Vagina (tissue), 2 donors: ENCODE results near the gene VIL1. TPM values are rescaled to one million over a fixed set of nuclear protein-coding genes. Genes with fewer than 3 reads are reported as not detected.

ENCODE experiments used
- DNase-seq, 2 donors: peaks; one replicate each; pipeline ENCODE4 v3.0.0-alpha.2; 2017; ENCODE audit errors: extremely low spot score in 2 of 2
- H3K27ac ChIP-seq: fragments of 200-600 bp; sonication (generic); one replicate; pipeline ENCODE4 v1.5.1; 2019
- H3K27me3 ChIP-seq: fragments of 200-600 bp; sonication (generic); one replicate; pipeline ENCODE4 v1.5.1; 2019
- H3K36me3 ChIP-seq, 2 donors: fragments of 200-600 bp; sonication (generic); one replicate each; pipeline ENCODE4 v1.5.1; 2017 to 2019
- H3K4me1 ChIP-seq: fragments of 200-600 bp; sonication (generic); one replicate; pipeline ENCODE4 v1.5.1; 2019
- H3K4me3 ChIP-seq, 2 donors: fragments of 200-600 bp; sonication (generic); 1 replicate in 1 of 2; 2 replicates in 1 of 2; pipeline ENCODE4 v1.5.1; 2016 to 2019
- H3K9me3 ChIP-seq: fragments of 200-600 bp; sonication (generic); one replicate; pipeline ENCODE4 v1.5.1; 2019
- POLR2A ChIP-seq, 2 donors: fragments of 450-650 bp; IDR thresholded peaks; one replicate each; pipeline ENCODE4 v1.6.1; 2017; ENCODE audit warnings: antibody characterized with exemption in 2 of 2, mild to moderate bottlenecking in 2 of 2, moderate library complexity in 2 of 2
- POLR2AphosphoS5 ChIP-seq, 2 donors: sonication (generic); formaldehyde crosslinking; IDR thresholded peaks; one replicate each; pipeline ENCODE4 v1.9.0; 2017; ENCODE audit warnings: antibody characterized with exemption in 2 of 2, mild to moderate bottlenecking in 2 of 2, low read depth in 1 of 2; ENCODE audit not compliant: insufficient read depth in 1 of 2
- intact Hi-C: fragments of 100-400 bp; cut with DNase I; formaldehyde crosslinking; loops from one replicate; pipeline ENCODE4 v1.15.1; 2023
- total RNA-seq: library from RNA; depleted of rRNA; stranded (reverse); fragments of >200 nt; gene quantifications from one replicate; pipeline ENCODE4 v1.2.3, GENCODE V29; 2016
- TF ChIP-seq, protein P1 (sequence below), 3 experiments: fragments of 450-650 bp in 2 of 3; fragments of 200-600 bp in 1 of 3; sonication (generic) in 1 of 3; IDR thresholded peaks; one replicate each; pipeline ENCODE4 v1.5.1; 2017 to 2019; ENCODE audit warnings: antibody characterized with exemption in 3 of 3, mild to moderate bottlenecking in 2 of 3, moderate library complexity in 2 of 3

VIL1 gene
- total RNA-seq, 1 donor from 2014 or later, result not detected

DNA sequence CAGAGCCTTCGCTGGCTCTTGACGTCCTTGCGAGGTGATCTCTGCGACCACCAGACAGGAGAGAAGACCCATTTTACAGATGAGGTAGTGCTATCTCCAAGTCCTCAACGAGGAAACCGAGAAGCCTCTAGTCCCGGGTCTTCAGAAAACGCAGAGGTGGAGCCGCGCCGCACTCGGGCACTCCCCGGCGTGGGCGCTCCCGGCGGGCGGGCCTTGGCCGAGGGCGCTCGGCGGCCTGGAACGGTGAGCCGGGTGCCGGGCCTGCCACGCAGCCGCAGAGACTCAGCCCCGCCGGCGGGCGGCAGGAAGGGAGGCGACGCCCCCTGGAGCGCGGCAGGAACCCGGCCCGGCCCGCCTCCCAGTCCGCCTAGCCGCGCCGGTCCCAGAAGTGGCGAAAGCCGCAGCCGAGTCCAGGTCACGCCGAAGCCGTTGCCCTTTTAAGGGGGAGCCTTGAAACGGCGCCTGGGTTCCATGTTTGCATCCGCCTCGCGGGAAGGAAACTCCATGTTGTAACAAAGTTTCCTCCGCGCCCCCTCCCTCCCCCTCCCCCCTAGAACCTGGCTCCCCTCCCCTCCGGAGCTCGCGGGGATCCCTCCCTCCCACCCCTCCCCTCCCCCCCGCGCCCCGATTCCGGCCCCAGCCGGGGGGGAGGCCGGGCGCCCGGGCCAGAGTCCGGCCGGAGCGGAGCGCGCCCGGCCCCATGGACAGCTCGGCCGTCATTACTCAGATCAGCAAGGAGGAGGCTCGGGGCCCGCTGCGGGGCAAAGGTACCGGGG is 19.3 kb upstream of the VIL1 start, which contains the start of gene CTDSP1:
Gene CTDSP1 (plus strand): TSS at position 478 of the 776 bp plus-strand sequence. CDS start 223 bp downstream, at position 701.
- peak within 1 kb of the TSS; percentile 79 to 90 for H3K4me3 ChIP-seq
- peaks cover 55% of the 10 kb centered on the region for H3K4me1 ChIP-seq
- H3K9me3 ChIP-seq, result no peaks in the 10 kb centered on the region
- TF ChIP-seq POLR2AphosphoS5 (IDR thresholded peaks at IDR 0.05; ENCODE audit: insufficient read depth in 1 of 2, low read depth in 1 of 2), result peak; percentile 72 to 74
- TF ChIP-seq POLR2A (IDR thresholded peaks at IDR 0.05), result peak in 1 of 2 donors; percentile 62
- TF ChIP-seq, protein P1, sequence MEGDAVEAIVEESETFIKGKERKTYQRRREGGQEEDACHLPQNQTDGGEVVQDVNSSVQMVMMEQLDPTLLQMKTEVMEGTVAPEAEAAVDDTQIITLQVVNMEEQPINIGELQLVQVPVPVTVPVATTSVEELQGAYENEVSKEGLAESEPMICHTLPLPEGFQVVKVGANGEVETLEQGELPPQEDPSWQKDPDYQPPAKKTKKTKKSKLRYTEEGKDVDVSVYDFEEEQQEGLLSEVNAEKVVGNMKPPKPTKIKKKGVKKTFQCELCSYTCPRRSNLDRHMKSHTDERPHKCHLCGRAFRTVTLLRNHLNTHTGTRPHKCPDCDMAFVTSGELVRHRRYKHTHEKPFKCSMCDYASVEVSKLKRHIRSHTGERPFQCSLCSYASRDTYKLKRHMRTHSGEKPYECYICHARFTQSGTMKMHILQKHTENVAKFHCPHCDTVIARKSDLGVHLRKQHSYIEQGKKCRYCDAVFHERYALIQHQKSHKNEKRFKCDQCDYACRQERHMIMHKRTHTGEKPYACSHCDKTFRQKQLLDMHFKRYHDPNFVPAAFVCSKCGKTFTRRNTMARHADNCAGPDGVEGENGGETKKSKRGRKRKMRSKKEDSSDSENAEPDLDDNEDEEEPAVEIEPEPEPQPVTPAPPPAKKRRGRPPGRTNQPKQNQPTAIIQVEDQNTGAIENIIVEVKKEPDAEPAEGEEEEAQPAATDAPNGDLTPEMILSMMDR (IDR thresholded peaks at IDR 0.05), result no peak
- intact Hi-C loops, result loop anchor here (5.0 to 10.0 kb wide), 3 partner anchors 107 to 245 kb away; partner anchors contain the start of genes CNOT9, TMBIM1 and USP37
- DNase-seq, result peak in 1 of 2 donors; percentile 97
- no peaks in the 10 kb centered on the region for H3K27me3 ChIP-seq
- peak within 1 kb of the TSS; percentile 99 for H3K27ac ChIP-seq
- peaks cover 0 to 31% of the 10 kb centered on the region in 2 donors for H3K36me3 ChIP-seq

DNA sequence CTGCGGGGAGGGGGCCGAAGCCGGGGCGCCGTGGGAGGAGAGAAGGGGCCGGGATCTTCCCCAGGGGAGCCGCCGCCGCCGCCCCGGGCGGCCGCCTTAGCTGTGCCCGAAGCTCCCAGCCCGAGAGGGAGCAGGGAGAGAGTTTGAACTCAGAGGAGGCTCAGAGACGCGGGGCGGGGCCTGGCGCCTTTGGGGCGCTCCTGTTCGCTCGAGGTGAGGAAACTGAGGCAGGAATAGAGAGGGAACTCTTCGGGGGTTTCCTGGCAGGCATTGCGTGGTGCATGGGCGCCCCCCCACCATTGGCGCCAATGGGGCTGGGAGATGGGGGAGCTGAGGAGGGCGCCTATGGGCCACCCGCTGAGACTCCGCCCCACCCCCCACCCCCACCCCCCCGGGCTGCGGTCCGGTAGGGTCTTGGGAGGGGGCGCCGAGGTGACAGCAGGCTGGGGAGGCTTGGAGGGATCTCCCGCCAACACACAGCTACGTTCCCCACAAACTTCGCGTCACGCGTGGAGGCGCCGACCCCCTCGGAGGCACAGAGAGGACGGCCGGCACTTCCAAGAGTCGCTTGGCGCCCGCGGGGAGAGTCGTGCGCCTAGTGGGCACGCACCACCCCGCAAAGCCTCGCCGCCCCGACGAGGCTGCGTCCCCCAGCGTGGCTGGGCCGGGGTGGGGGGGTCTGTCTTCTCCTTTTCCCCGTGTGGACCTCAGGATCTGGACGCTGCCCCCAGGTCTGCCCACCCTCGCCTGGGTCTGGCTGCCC is 18.6 kb upstream of the VIL1 start:
- DNase-seq, result peak in 1 of 2 donors; percentile 92
- H3K4me3 ChIP-seq, result peak overlapping the region; percentile 79 to 90
- peak in 1 of 2 donors; percentile 3 for TF ChIP-seq POLR2A (IDR thresholded peaks at IDR 0.05)
- TF ChIP-seq, protein P1 (IDR thresholded peaks at IDR 0.05), result no peak
- H3K4me1 ChIP-seq, result peaks cover 63% of the 10 kb centered on the region
- H3K36me3 ChIP-seq, result peaks cover 0 to 39% of the 10 kb centered on the region in 2 donors
- intact Hi-C loops, result loop anchor here (10.0 kb wide), 2 partner anchors 164 to 244 kb away; partner anchors contain the start of genes CNOT9 and USP37
- peak overlapping the region; percentile 99 for H3K27ac ChIP-seq
- H3K9me3 ChIP-seq, result no peaks in the 10 kb centered on the region
- no peaks in the 10 kb centered on the region for H3K27me3 ChIP-seq

DNA sequence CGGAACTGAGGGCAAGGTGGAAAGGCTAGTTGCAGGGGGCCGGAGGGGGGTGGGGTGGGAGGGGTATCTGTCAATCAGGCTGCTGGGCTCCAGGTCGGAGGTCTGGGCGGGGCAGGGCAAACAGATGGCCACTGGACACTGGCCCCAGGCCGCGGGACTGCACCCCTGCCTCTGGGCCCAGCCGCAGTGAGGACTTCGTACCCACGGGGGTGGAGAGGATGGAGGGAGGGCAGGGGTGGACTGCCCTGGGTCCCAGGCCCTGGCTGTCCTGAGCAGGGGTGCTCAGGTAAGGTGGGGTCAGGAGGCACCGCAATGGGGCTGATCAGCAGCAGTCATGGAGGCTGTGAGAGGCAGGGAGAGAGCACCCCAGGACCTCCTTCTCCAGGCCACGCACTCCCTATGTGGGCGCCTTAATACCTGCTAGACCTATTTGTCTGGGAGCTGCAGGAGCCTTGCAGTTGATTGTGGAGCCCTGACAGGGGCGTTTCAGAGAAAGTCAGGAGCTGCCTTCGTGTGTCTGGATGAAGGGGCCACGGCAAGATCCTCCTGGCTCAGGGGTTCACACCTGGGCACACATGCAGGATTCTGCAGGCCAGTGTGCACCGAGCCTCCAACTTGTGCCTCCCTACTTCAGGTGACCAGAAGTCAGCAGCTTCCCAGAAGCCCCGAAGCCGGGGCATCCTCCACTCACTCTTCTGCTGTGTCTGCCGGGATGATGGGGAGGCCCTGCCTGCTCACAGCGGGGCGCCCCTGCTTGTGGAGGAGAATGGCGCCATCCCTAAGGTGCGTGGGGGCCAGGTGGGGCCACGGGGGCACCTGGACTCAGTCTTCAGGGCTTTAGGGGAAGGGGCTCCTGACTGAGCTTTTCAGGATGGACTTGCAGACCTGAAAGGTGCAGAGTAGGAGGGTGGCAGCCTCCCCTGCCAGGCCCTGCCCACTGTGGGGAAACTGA is 17.7 kb upstream of the VIL1 start:
- Histone ChIP-seq H3K4me1 (peaks cover 70% of the 10 kb centered on the region), H3K27ac (peak overlapping the region; percentile 99), H3K36me3 (peaks cover 0 to 41% of the 10 kb centered on the region in 2 donors), H3K27me3 (no peaks in the 10 kb centered on the region), H3K9me3 (no peaks in the 10 kb centered on the region), H3K4me3 (peak overlapping the region; percentile 79 to 90)
- intact Hi-C loops, result loop anchor here (10.0 kb wide), 2 partner anchors 164 to 244 kb away; partner anchors contain the start of genes CNOT9 and USP37
- TF ChIP-seq, protein P1 (IDR thresholded peaks at IDR 0.05), result no peak
- TF ChIP-seq POLR2AphosphoS5 (IDR thresholded peaks at IDR 0.05; ENCODE audit: insufficient read depth in 1 of 2, low read depth in 1 of 2), result no peak
- no peak for TF ChIP-seq POLR2A (IDR thresholded peaks at IDR 0.05)
- no peak for DNase-seq

DNA sequence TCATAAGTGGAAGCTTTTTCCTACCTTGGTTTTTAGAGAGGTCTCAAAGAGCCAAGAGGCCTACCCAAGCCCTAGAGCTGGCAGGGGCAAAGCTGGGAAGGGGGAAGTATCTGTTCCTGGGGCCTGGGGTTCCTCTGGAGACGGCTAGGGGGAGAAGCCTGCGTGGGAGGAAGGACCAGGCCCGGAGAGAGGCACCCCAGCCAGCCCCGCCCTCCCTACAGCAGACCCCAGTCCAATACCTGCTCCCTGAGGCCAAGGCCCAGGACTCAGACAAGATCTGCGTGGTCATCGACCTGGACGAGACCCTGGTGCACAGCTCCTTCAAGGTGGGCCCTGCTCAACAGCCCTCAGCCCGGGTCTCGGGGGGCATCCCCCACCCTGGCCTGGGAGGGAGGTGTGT is 17.0 kb upstream of the VIL1 start:
- no peak for DNase-seq
- peaks cover 70% of the 10 kb centered on the region for H3K4me1 ChIP-seq
- no peaks in the 10 kb centered on the region for H3K9me3 ChIP-seq
- peaks cover 0 to 41% of the 10 kb centered on the region in 2 donors for H3K36me3 ChIP-seq
- intact Hi-C loops, result loop anchor here (2.0 to 10.0 kb wide), 3 partner anchors 69 to 243 kb away; partner anchors contain the start of genes CNOT9 and USP37
- H3K27me3 ChIP-seq, result no peaks in the 10 kb centered on the region
- peak overlapping the region; percentile 99 for H3K27ac ChIP-seq
- H3K4me3 ChIP-seq, result peak overlapping the region; percentile 79 to 90
- TF ChIP-seq, protein P1 (IDR thresholded peaks at IDR 0.05), result no peak
- TF ChIP-seq POLR2AphosphoS5 (IDR thresholded peaks at IDR 0.05; ENCODE audit: insufficient read depth in 1 of 2, low read depth in 1 of 2) (no peak), POLR2A (IDR thresholded peaks at IDR 0.05) (no peak)
